ENCODE results near the gene CFHR5.
"Not testable (repeated sequence)": the region's sequence is repeated elsewhere in the genome, so short reads cannot be mapped to it uniquely, and the experiment has no call there.

The CFHR5 gene

GRCh38 chr1:197021716-197022115 lies 44.4 kb downstream of the CFHR5 start:
- DNase-seq = no peak

- no peak for DNase-seq
These were observed 47.1 kb downstream of the CFHR5 start for GRCh38 chr1:197024460-197024859.

- DNase-seq = no peak
These were observed 50.0 kb downstream of the CFHR5 start for GRCh38 chr1:197027359-197027758.

DNA sequence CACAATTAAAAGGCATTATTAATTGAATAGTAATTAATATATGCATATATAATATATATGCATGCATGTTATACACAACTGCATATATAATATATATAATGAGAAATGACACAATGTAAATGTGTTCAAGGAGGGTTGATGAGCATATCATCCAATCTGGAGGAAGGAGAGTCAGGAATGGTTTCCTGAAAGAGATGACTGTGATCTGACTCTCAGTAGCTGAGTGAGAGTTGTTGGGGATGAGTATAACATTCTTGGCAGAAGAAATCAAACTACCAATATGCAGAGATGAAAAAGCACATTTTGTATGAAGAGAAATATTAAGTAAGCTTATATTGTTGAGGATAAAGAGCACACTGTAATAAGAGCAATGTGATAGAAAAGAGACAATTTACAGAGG lies 52.4 kb downstream of the CFHR5 start:
- DNase-seq = no peak

DNA sequence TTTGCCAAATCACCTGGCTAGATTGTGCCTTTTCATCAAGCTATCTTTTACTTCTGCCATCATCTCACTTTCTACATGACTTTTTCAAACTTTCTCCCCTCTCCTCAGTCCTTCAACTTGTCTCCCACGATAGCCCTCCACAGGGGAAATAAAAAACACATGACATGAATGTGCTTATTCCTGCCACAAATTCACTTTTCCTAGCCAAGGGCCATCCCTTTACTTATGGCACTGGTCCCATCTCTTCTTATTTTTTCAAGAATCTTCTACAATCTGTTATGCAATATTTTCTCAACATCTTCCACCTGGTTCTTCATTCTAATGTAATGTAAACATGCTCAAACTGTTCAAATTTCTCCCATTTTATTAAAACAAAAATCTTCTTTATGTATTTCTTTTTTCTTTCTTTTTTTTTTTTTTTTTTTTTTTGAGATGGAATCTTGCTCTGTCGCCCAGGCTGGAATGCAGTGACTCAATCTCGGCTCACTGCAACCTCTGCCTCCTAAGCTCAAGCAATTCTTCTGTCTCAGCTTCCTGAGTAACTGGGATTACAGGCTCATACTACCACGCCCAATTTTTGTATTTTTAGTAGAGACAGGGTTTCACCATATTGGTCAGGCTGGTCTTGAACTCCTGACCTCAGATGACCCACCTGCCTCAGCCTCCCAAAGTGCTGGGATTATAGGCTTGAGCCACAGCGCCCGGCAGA lies 57.4 kb downstream of the CFHR5 start:
- not testable (repeated sequence) for DNase-seq

GRCh38 chr1:197036861-197037260 lies 59.5 kb downstream of the CFHR5 start:
- no peak for DNase-seq

DNA sequence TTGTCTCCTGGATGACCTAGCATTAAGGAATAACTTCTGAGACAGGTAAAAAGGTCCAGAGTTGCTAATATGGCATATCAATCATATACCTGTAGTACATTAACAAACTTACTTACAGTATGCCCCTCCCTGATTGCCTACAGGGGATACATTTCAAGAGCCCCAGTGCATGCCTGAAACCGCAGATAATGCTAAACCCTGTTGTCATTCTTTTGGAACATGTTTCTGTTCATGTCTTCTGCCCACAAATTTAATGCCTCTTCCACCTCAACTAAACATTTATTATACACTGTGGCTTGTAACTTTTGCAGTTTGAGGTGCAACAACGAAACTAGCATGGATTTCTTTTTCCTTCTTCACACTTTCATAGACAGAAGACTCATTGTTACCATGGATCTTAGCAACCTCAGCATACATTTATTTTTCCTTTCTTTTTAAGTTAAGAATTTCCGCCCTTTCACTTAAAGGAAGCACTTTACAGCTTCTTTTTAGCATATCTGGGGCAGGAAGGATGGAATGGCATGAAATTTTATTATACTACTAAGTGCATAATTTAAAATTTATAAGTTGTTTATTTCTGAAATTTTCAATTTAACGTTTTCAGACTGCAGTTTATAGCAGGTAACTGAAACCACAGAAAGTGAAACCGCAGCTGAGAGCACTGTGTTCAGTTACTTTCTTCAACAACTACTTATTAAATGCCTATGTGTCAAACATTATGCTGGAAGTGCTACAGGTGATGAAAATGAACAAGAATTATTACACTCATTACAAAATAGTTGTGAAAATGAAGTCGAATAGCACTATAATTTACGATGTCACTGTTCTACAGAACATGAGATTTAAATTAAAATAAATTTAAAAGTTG lies 64.4 kb downstream of the CFHR5 start:
- DNase-seq = no peak

- DNase-seq = peak; percentile 91
These were observed 65.5 kb downstream of the CFHR5 start for GRCh38 chr1:197042676-197043341.

DNA sequence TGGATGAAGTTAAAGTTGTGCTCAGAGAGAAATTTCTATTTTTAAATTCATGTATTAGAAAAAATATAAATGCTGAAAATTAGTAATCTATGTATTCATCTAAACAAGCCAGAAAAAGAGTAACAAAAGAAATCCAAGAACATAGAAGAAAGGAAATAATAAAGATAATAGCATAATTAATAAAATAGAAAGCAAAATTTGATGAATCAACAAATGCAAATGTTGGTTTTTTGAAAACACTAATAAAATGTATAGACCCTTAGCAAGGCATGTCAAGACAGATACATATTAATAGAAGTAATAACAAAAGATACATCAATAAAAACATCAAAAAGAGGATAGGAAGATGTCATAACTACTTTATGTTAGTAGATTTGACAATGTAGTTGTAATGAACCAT lies 71.7 kb downstream of the CFHR5 start:
- no peak for DNase-seq

Measured in DMS153 (cell line).